ENCODE data around the gene ADAMTSL4.

- no peak for TF ChIP-seq SUZ12 (IDR thresholded peaks at IDR 0.05; ENCODE audit: extremely low read depth, insufficient read depth, insufficient read length)
- TF ChIP-seq YY1 (IDR thresholded peaks at IDR 0.05; ENCODE audit: insufficient read depth, insufficient read length): no peak
- TF ChIP-seq ZNF274 (IDR thresholded peaks at IDR 0.05; ENCODE audit: low read depth, low read length): no peak
These were observed 12.8 kb downstream of the ADAMTSL4 start for GRCh38 chr1:150561974-150562445.

Data from NT2/D1 (cell line).